H9 (cell line): ENCODE results near the gene CACNA2D4. TPM values are rescaled to one million over a fixed set of nuclear protein-coding genes. Genes with fewer than 3 reads are reported as not detected.

Experiments used
- DNase-seq: peaks from one replicate; pipeline ENCODE4 v3.0.0-alpha.2; 2017
- H2AFZ ChIP-seq: one replicate; pipeline ENCODE4 v1.6.1; 2013; ENCODE audit warnings: mild to moderate bottlenecking, low read length, control low read depth, moderate library complexity
- H2AK5ac ChIP-seq: 2 replicates; pipeline ENCODE4 v1.6.1; 2013; ENCODE audit warnings: low read length, control low read depth, mixed read lengths; ENCODE audit not compliant: insufficient read length
- H2BK120ac ChIP-seq: one replicate; pipeline ENCODE4 v1.6.1; 2013; ENCODE audit warnings: low read depth, mild to moderate bottlenecking, low read length, control low read depth, inconsistent platforms; ENCODE audit not compliant: poor library complexity, severe bottlenecking
- H2BK12ac ChIP-seq: 2 replicates; pipeline ENCODE4 v1.6.1; 2013; ENCODE audit warnings: low read length, control low read depth, mixed read lengths, low read depth; ENCODE audit not compliant: insufficient read length
- H2BK15ac ChIP-seq: 2 replicates; pipeline ENCODE4 v1.6.1; 2013; ENCODE audit warnings: low read depth, low read length, control low read depth
- H2BK20ac ChIP-seq: one replicate; pipeline ENCODE4 v1.6.1; 2013; ENCODE audit warnings: low read depth, mild to moderate bottlenecking, low read length, control low read depth, inconsistent platforms; ENCODE audit not compliant: poor library complexity, severe bottlenecking
- H2BK5ac ChIP-seq: 2 replicates; pipeline ENCODE4 v1.6.1; 2013; ENCODE audit warnings: low read length, control low read depth, mixed read lengths; ENCODE audit not compliant: insufficient read length
- H3K14ac ChIP-seq: 2 replicates; pipeline ENCODE4 v1.6.1; 2013; ENCODE audit warnings: low read length, control low read depth; ENCODE audit not compliant: insufficient read depth
- H3K18ac ChIP-seq: 2 replicates; pipeline ENCODE4 v1.6.1; 2013; ENCODE audit warnings: low read depth, mild to moderate bottlenecking, mixed read lengths, low read length, control low read depth; ENCODE audit not compliant: insufficient read length
- H3K23ac ChIP-seq: 2 replicates; pipeline ENCODE4 v1.6.1; 2013; ENCODE audit warnings: low read length, control low read depth, mixed read lengths, low read depth; ENCODE audit not compliant: insufficient read length
- H3K23me2 ChIP-seq: 2 replicates; pipeline ENCODE4 v1.6.1; 2013; ENCODE audit warnings: low read depth, mild to moderate bottlenecking, mixed read lengths, low read length, control low read depth; ENCODE audit not compliant: insufficient read length, poor library complexity, severe bottlenecking
- H3K27ac ChIP-seq: 2 replicates; pipeline ENCODE4 v1.5.1; 2013; ENCODE audit warnings: low read length, control low read depth, mixed read lengths, low read depth; ENCODE audit not compliant: insufficient read length
- H3K27me3 ChIP-seq: 2 replicates; pipeline ENCODE4 v1.6.1; 2013; ENCODE audit warnings: low read length, control low read depth, inconsistent platforms; ENCODE audit not compliant: insufficient read depth
- H3K4ac ChIP-seq: 2 replicates; pipeline ENCODE4 v1.6.1; 2013; ENCODE audit warnings: low read depth, mild to moderate bottlenecking, control low read depth, inconsistent platforms, low read length, moderate library complexity
- H3K4me1 ChIP-seq: 2 replicates; pipeline ENCODE4 v1.6.1; 2013; ENCODE audit warnings: low read length, control low read depth, inconsistent platforms; ENCODE audit not compliant: insufficient read depth
- H3K4me2 ChIP-seq: 2 replicates; pipeline ENCODE4 v1.6.1; 2013; ENCODE audit warnings: low read length, control low read depth, mixed read lengths; ENCODE audit not compliant: insufficient read length, insufficient read depth
- H3K56ac ChIP-seq: 2 replicates; pipeline ENCODE4 v1.6.1; 2013; ENCODE audit warnings: low read depth, mild to moderate bottlenecking, mixed read lengths, low read length, control low read depth; ENCODE audit not compliant: insufficient read length
- H3K79me1 ChIP-seq: 2 replicates; pipeline ENCODE4 v1.6.1; 2013; ENCODE audit warnings: low read depth, mild to moderate bottlenecking, moderate library complexity, low read length, control low read depth, inconsistent platforms; ENCODE audit not compliant: insufficient read depth, poor library complexity, severe bottlenecking
- H3K79me2 ChIP-seq: 2 replicates; pipeline ENCODE4 v1.6.1; 2013; ENCODE audit warnings: low read length, control low read depth, inconsistent platforms; ENCODE audit not compliant: insufficient read depth
- H3K9ac ChIP-seq: 2 replicates; pipeline ENCODE4 v1.6.1; 2013; ENCODE audit warnings: low read length, control low read depth, mixed read lengths; ENCODE audit not compliant: insufficient read length; ENCODE audit errors: extremely low read depth
- H3K9me3 ChIP-seq: one replicate; pipeline ENCODE4 v1.6.1; 2013; ENCODE audit warnings: low read depth, low read length, inconsistent platforms; ENCODE audit not compliant: control insufficient read depth
- H3T11ph ChIP-seq: one replicate; pipeline ENCODE4 v1.6.1; 2013; ENCODE audit warnings: mild to moderate bottlenecking, low read length, control low read depth, inconsistent platforms
- H4K20me1 ChIP-seq: one replicate; pipeline ENCODE4 v1.6.1; 2013; ENCODE audit not compliant: control insufficient read depth, insufficient read length, insufficient read depth
- H4K5ac ChIP-seq: 2 replicates; pipeline ENCODE4 v1.6.1; 2013; ENCODE audit warnings: low read depth, mild to moderate bottlenecking, mixed read lengths, low read length, control low read depth; ENCODE audit not compliant: insufficient read length
- H4K8ac ChIP-seq: replicated peaks from 2 replicates; pipeline ENCODE4 v1.6.1; 2013; ENCODE audit warnings: low read length, control low read depth, mixed read lengths, low read depth; ENCODE audit not compliant: insufficient read length
- H4K91ac ChIP-seq: 2 replicates; pipeline ENCODE4 v1.6.1; 2013; ENCODE audit warnings: low read depth, mild to moderate bottlenecking, moderate library complexity, mixed read lengths, low read length, control low read depth; ENCODE audit not compliant: insufficient read length
- H3K27ac Mint-ChIP-seq, 3 experiments: 2 replicates in 2 of 3; 3 replicates in 1 of 3; pipeline ENCODE4 v1.8.0; 2020 to 2021; ENCODE audit warnings: mixed read lengths in 3 of 3, mild to moderate bottlenecking in 1 of 3, moderate library complexity in 1 of 3
- H3K27me3 Mint-ChIP-seq: 2 replicates; pipeline ENCODE4 v1.8.0; 2021; ENCODE audit warnings: low read depth, mild to moderate bottlenecking, moderate library complexity, mixed read lengths
- H3K36me3 Mint-ChIP-seq, 3 experiments: 2 replicates in 2 of 3; 3 replicates in 1 of 3; pipeline ENCODE4 v1.8.0; 2020 to 2021; ENCODE audit warnings: low read depth in 3 of 3, mixed read lengths in 3 of 3; ENCODE audit not compliant: insufficient read depth in 1 of 3
- H3K4me1 Mint-ChIP-seq, 2 experiments: 2 replicates each; pipeline ENCODE4 v1.8.0; 2020; ENCODE audit warnings: mixed read lengths in 2 of 2
- H3K4me3 Mint-ChIP-seq, 2 experiments: 2 replicates in 1 of 2; 3 replicates in 1 of 2; pipeline ENCODE4 v1.8.0; 2020 to 2021; ENCODE audit warnings: mild to moderate bottlenecking in 2 of 2, mixed read lengths in 2 of 2, moderate library complexity in 1 of 2
- H3K9me3 Mint-ChIP-seq, 2 experiments: 2 replicates in 1 of 2; 3 replicates in 1 of 2; pipeline ENCODE4 v1.8.0; 2020; ENCODE audit warnings: mild to moderate bottlenecking in 2 of 2, mixed read lengths in 2 of 2, moderate library complexity in 1 of 2
- CTCF ChIP-seq: fragments of 200-600 bp; sonication (generic); conservative IDR thresholded peaks from 3 replicates; pipeline ENCODE4 v1.8.0; 2021; ENCODE audit warnings: antibody characterized with exemption, mild to moderate bottlenecking
- WGBS: extraction: QIAGEN DNeasy Blood & Tissue Kit; methylation state at CpG from one replicate; pipeline ENCODE4 v1.1.7; 2013; ENCODE audit warnings: missing lambda C conversion rate, low lambda C conversion rate, mixed read lengths; ENCODE audit not compliant: insufficient read length; ENCODE audit errors: extremely low coverage; 5-methylcytosine and 5-hydroxymethylcytosine counted together
- total RNA-seq: library from RNA; stranded (reverse); gene quantifications from 2 replicates; pipeline ENCODE4 v1.2.1, GENCODE V29; 2021

Gene CACNA2D4
- total RNA-seq, 1 experiment from 2014 or later, result 0.79 TPM

- no peak overlapping the region for H2BK12ac ChIP-seq
- no peaks in the 10 kb centered on the region for H3K23me2 ChIP-seq
- H3K14ac ChIP-seq, result no peak overlapping the region
- H4K8ac ChIP-seq, result no peak overlapping the region
- H3K56ac ChIP-seq, result no peak overlapping the region
- H3K27me3 ChIP-seq, result no peaks in the 10 kb centered on the region
- no peaks in the 10 kb centered on the region for H3K4me1 ChIP-seq
- H3K4me1 Mint-ChIP-seq, result peaks cover 2 to 13% of the 10 kb centered on the region in 2 experiments; a peak in 2 of 4 replicates
- no peak overlapping the region; a peak in 1 of 7 replicates for H3K27ac Mint-ChIP-seq
- H3K23ac ChIP-seq, result no peak overlapping the region
- no peaks in the 10 kb centered on the region for H3K36me3 Mint-ChIP-seq
- TF ChIP-seq CTCF, result no peak
- H4K20me1 ChIP-seq, result no peaks in the 10 kb centered on the region
- H3K27me3 Mint-ChIP-seq, result peaks cover 3% of the 10 kb centered on the region; the same call in 1 of the 2 replicates
- no peak overlapping the region for H2AFZ ChIP-seq
- no peak overlapping the region for H2BK15ac ChIP-seq
- no peak overlapping the region for H2BK5ac ChIP-seq
- no peak overlapping the region for H2AK5ac ChIP-seq
- no peak overlapping the region for H3K9ac ChIP-seq
- H4K5ac ChIP-seq, result no peak overlapping the region
- H4K91ac ChIP-seq, result no peak overlapping the region
- H2BK120ac ChIP-seq, result no peak overlapping the region
- H3K4ac ChIP-seq, result no peak overlapping the region
- no peak overlapping the region for H3K27ac ChIP-seq
- no peak overlapping the region for H2BK20ac ChIP-seq
- WGBS, result no CpG with 5 or more reads among the region's 22 CpGs
- H3K79me1 ChIP-seq, result no peaks in the 10 kb centered on the region
- H3K4me3 Mint-ChIP-seq, result no peak overlapping the region
- H3K79me2 ChIP-seq, result no peaks in the 10 kb centered on the region
- H3K9me3 Mint-ChIP-seq, result no peaks in the 10 kb centered on the region; a peak in 1 of 5 replicates
- no peak overlapping the region for H3T11ph ChIP-seq
- DNase-seq, result peak; percentile 27
- H3K9me3 ChIP-seq, result no peaks in the 10 kb centered on the region
- no peak overlapping the region for H3K4me2 ChIP-seq
- no peak overlapping the region for H3K18ac ChIP-seq
Measured at GRCh38 chr12:1928439-1929121, 10.1 kb upstream of the CACNA2D4 start.
